Subcutaneous preadipocyte (primary cell): ENCODE measurements around the gene CHST4. TPM values are rescaled to one million over a fixed set of nuclear protein-coding genes. Genes with fewer than 3 reads are reported as not detected.

Experiments used
- small RNA-seq: library from RNA; depleted of rRNA; stranded (forward); fragments of <200 nt; gene quantifications from one replicate; pipeline ENCODE3, GENCODE V24; 2012
- total RNA-seq: library from RNA; depleted of rRNA; stranded (reverse); fragments of >200 nt; gene quantifications from 2 replicates; pipeline ENCODE4 v1.2.3, GENCODE V29; 2012

CHST4 gene
- under 0.01 TPM in 1 of 2 replicates, not detected in the other for total RNA-seq

DNA sequence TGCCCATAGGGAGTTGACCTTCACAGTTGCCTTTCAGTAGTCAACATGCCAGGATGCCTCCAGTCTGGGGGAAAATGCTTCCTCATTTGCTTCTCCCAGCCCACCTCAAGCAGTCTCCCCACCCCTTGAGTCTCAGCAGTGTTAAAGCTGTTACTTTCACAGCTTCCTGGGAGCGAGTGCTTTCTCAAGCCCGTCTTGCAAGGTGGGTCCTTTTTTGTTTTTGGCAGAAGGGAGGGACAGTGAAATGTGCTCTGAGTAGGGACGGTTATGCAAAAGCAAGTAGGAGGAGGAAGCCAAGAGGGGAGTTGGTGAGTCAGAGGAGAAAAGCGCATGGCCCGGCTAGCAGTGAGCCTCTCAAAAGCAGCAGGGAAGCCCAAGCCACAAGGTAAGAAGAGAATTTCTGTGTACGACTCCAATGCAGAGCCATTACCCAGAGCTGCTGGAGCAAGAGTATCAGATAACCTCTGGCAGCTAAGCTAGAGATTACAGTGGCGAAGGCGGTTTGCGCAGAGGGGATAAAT, at the start of gene CHST4:
TSS of gene CHST4 (plus strand) at position 316 of the 521 bp plus-strand sequence. CDS start 10,252 bp downstream, outside the sequence.

DNA sequence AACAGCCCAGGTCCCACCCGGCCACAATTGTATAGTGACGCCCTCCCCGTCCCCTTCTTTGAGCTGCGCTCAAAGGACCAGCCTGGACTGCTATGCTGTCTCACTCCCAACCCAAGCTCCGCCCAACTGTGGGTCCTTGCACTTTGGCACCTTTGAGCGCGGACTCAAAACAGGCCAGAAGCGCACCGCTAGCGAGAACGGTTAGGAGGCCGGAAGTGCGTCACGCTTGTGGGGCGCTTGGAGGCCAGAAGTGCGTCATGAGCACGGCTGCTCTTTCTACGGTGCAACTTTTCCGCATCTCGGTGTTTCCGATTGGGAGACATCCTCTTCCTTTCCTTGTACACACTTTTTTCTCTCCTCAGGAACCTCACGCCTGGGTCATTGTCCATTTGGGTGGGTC, 37.1 kb upstream of the CHST4 start, which contains the start of gene ZNF19:
TSS of gene ZNF19 (minus strand) at position 203 of the 400 bp plus-strand sequence. CDS start 7,210 bp downstream, outside the sequence.

DNA sequence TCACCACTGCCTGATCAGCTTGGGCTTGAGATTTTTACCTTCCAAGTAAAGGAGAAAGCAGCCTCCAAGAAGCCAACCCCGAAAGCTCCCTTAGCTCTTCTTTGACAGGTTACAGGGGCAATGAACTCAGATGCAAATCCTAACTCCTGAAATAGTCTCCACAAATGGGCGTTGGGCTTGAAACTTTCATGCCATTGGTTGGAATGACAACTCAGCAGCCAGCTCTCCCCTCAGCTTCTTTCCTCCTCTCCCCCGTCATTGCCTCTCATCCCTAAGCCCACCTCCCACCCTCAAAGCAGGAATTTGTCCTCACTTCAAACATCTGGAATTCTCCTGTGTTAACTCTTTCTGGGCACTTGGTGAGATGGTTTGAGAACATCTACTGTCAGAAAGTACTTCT, 50.7 kb downstream of the CHST4 start, which contains the start of gene TAT:
TSS of gene TAT (minus strand) at position 122 of the 400 bp plus-strand sequence. CDS start 677 bp downstream, outside the sequence.

Small RNA genes lying within 50 kb of the gene (small RNA-seq; reads per million reads assigned to genes)
- gene RNU6-1061P, result not detected

Other genes with a start within 250 kb of the CHST4 start
- gene CMTR2, start 237.0 kb upstream of the CHST4 start, total RNA-seq, result 19.1 and 28.2 TPM in 2 replicates
- not detected in 2 replicates for gene CALB2, start 167.7 kb upstream of the CHST4 start, total RNA-seq
- gene TLE7, start 84.4 kb upstream of the CHST4 start, total RNA-seq, result not detected in 2 replicates
- 6.2 and 7.2 TPM in 2 replicates for gene ZNF23, start 64.2 kb upstream of the CHST4 start, total RNA-seq
- gene ZNF19, start 37.1 kb upstream of the CHST4 start, total RNA-seq, result 2.5 and 3.7 TPM in 2 replicates
- not detected in 2 replicates for gene TAT, start 50.7 kb downstream of the CHST4 start, total RNA-seq
- not detected in 2 replicates for gene MARVELD3, start 99.8 kb downstream of the CHST4 start, total RNA-seq
- gene PHLPP2, start 198.3 kb downstream of the CHST4 start, total RNA-seq, result 8.1 and 16.2 TPM in 2 replicates